GM18502 (cell line): Measurements from ENCODE around the gene SOX6.
"Not testable (repeated sequence)": the region's sequence is repeated elsewhere in the genome, so short reads cannot be mapped to it uniquely, and the experiment has no call there.

Experiments
- ATAC-seq: cut with Tn5 transposase; IDR thresholded peaks from one replicate; pipeline ENCODE4 v1.9.1; 2021; ENCODE audit warnings: mild to moderate bottlenecking; ENCODE audit not compliant: unreplicated experiment, poor library complexity

SOX6 gene

DNA sequence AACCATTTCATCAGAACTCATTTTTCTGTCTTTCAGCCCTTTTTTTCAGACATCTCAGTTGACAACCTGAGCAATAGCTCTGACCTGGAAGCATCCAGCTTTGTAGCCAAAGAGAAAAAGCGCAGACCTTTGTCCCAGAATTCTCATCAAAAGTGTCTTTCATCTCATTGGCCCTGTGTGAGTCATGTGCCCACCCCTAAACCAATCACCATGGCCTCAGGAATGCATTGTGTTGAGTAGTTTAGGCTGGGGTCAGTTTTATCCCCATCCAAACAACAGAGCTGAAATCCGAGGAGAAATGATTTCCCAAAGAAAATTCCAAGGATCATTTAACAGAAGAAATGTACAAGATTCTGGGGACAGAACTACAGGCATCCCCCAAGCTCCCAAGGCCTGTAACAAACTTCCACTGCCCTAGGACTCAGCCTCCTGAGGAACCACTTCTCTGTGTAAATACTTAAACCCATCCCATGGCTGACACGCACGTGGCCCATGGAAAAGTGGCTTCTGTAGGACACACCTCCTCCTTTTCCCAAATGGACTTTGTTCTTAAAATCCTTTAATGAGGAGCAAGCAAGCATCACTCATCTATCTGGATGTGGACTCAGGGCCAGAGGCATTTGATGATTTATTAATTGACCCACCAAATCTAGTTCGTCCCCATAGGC is 429.0 kb downstream of the SOX6 start:
- ATAC-seq: no peak

DNA sequence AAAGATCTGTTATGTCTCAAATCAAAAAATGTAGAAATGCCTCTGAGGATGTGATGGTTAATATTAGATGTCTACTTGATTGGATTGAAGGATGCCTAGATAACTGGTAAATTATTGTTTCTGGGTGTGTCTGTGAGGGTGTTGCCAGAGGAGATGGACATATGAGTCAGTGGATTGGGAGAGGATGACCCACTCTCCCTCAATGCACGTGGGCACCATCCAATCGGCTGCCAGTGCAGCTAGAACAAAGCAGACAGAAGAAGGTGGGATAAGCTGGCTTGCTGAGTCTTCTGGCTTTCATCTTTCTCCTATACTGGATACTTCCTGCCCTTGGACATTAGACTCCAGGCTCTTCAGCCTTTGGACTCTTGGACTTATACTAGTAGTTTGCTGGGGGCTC is 430.3 kb downstream of the SOX6 start:
- no peak for ATAC-seq

- no peak for ATAC-seq
Measured at GRCh38 chr11:15923183-15923582, 433.2 kb downstream of the SOX6 start.

- not testable (repeated sequence) for ATAC-seq
Measured at GRCh38 chr11:15922745-15923144, 433.6 kb downstream of the SOX6 start.

- no peak for ATAC-seq
Measured at GRCh38 chr11:15920856-15921629, 435.3 kb downstream of the SOX6 start.

DNA sequence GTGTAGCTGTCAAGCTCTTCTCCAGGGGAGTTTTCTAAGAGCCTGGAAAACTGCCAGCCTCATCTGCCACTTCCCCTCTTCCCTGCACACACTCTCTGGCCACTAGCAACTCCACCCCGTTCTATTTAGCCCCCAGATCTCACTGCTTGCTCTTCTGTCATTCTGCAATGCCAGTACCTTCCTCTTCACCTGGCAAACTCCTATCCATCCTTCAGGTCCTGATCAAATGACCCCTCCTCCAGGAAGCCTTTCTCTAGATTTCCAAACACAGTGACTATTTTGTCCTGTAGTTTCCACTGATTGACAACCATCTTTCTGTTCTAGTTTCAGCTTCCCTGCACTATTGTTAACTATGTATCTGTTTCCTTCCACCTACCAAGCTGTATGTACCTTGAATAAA is 437.7 kb downstream of the SOX6 start:
- ATAC-seq: no peak

GRCh38 chr11:15918212-15918611 is 438.1 kb downstream of the SOX6 start:
- no peak for ATAC-seq
